Endothelial cell of umbilical vein (primary cell): ENCODE data around the gene KREMEN1. TPM values are rescaled to one million over a fixed set of nuclear protein-coding genes. Genes with fewer than 3 reads are reported as not detected.

Experiments
- BruUV-seq: library from RNA; stranded (reverse); fragments of 400-500 nt; replicated peaks from 2 replicates; lab custom pipeline; 2021; lab: Mats Ljungman, UMichigan
- CTCF ChIA-PET: fragments of 300-600, 350-600 bp; sonication (Branson Sonifier 250); formaldehyde crosslinking; loops from one replicate; lab custom pipeline; 2021; ENCODE audit warnings: antibody characterized with exemption, inconsistent platforms; lab: Charles Lee
- POLR2A ChIA-PET: fragments of 300-600, 350-600 bp; sonication (Branson Sonifier 250); formaldehyde crosslinking; loops from one replicate; lab custom pipeline; 2021; ENCODE audit warnings: antibody characterized with exemption, inconsistent platforms; lab: Charles Lee
- DNase-seq: peaks from one replicate; pipeline ENCODE4 v3.0.0-alpha.2; 2011; ENCODE audit warnings: low read depth, low spot score
- FAIRE-seq: peaks from 2 replicates; lab custom pipeline; 2011; peaks lifted over from hg19 to GRCh38; lab: Jason Lieb, UNC
- H2AFZ ChIP-seq: 2 replicates; pipeline ENCODE4 v1.6.0; 2012; ENCODE audit warnings: low read depth, low read length, control low read depth, inconsistent platforms
- H3K27ac ChIP-seq: 2 replicates; pipeline ENCODE4 v1.5.1; 2011; ENCODE audit warnings: low read depth, mild to moderate bottlenecking, control low read depth, low read length, moderate library complexity; ENCODE audit not compliant: insufficient read depth
- H3K27me3 ChIP-seq, 2 experiments: 2 replicates each; pipeline versions ENCODE4 v1.6.0 to v1.6.1; 2011; ENCODE audit warnings: low read length in 2 of 2, mixed read lengths in 1 of 2; ENCODE audit not compliant: control insufficient read depth in 2 of 2, insufficient read depth in 2 of 2
- H3K36me3 ChIP-seq, 2 experiments: 2 replicates in 1 of 2; 3 replicates in 1 of 2; pipeline ENCODE4 v1.5.1; 2011; ENCODE audit warnings: low read length in 2 of 2, mild to moderate bottlenecking in 1 of 2, moderate library complexity in 1 of 2; ENCODE audit not compliant: control insufficient read depth in 2 of 2, insufficient read depth in 2 of 2; ENCODE audit errors: extremely low read depth in 1 of 2
- H3K4me1 ChIP-seq: 3 replicates; pipeline ENCODE4 v1.5.1; 2011; ENCODE audit warnings: mild to moderate bottlenecking, low read length; ENCODE audit not compliant: control insufficient read depth, insufficient read depth; ENCODE audit errors: extremely low read depth
- H3K4me2 ChIP-seq: 2 replicates; pipeline ENCODE4 v1.6.1; 2011; ENCODE audit warnings: low read length, control low read depth, mixed read lengths; ENCODE audit not compliant: insufficient read depth
- H3K4me3 ChIP-seq, 3 experiments: fragments of 200-600 bp in 1 of 3; sonication (generic), shearing (Covaris generic) in 1 of 3; replicated peaks in 1 of 3; 2 replicates each; pipeline ENCODE4 v1.5.1; 2011 to 2016; ENCODE audit warnings: control low read depth in 3 of 3, low read length in 3 of 3, mild to moderate bottlenecking in 2 of 3, inconsistent platforms in 1 of 3, low read depth in 1 of 3, moderate library complexity in 1 of 3; ENCODE audit not compliant: insufficient read depth in 1 of 3
- H3K79me2 ChIP-seq: 2 replicates; pipeline ENCODE4 v1.6.0; 2012; ENCODE audit warnings: low read length, inconsistent platforms; ENCODE audit not compliant: control insufficient read depth, insufficient read depth
- H3K9ac ChIP-seq: replicated peaks from 2 replicates; pipeline ENCODE3; 2011; ENCODE audit warnings: low read length, control low read depth; ENCODE audit not compliant: insufficient read depth; ENCODE audit errors: extremely low read depth
- H3K9me1 ChIP-seq: replicated peaks from 3 replicates; pipeline ENCODE4 v1.6.0; 2011; ENCODE audit warnings: mild to moderate bottlenecking, low read length; ENCODE audit not compliant: control insufficient read depth, insufficient read depth; ENCODE audit errors: extremely low read depth
- H3K9me3 ChIP-seq: replicated peaks from 2 replicates; pipeline ENCODE4 v1.5.1; 2012; ENCODE audit warnings: low read length, inconsistent platforms; ENCODE audit not compliant: control insufficient read depth, insufficient read depth
- H4K20me1 ChIP-seq: replicated peaks from 2 replicates; pipeline ENCODE3; 2011; ENCODE audit warnings: mild to moderate bottlenecking, low read length; ENCODE audit not compliant: control insufficient read depth, insufficient read depth; ENCODE audit errors: extremely low read depth
- EZH2 ChIP-seq: IDR thresholded peaks from 2 replicates; pipeline ENCODE4 v1.6.1; 2012; ENCODE audit warnings: borderline replicate concordance, low read depth, mild to moderate bottlenecking, moderate library complexity, low read length, inconsistent platforms; ENCODE audit not compliant: severe bottlenecking
- GATA2 ChIP-seq: IDR thresholded peaks from 2 replicates; pipeline ENCODE4 v1.7.0; 2011; ENCODE audit warnings: low read depth, mild to moderate bottlenecking, moderate library complexity, mixed read lengths, low read length; ENCODE audit not compliant: insufficient read length, insufficient read depth
- MYC ChIP-seq: IDR thresholded peaks from one replicate; pipeline ENCODE4 v1.6.1; 2011; ENCODE audit warnings: mild to moderate bottlenecking, low read depth, low read length
- POLR2A ChIP-seq: IDR thresholded peaks from 2 replicates; pipeline ENCODE4 v1.6.1; 2012; ENCODE audit warnings: low read depth, mild to moderate bottlenecking, control low read depth, low read length
- POLR2AphosphoS5 ChIP-seq: IDR thresholded peaks from 2 replicates; pipeline ENCODE4 v1.6.1; 2012; ENCODE audit warnings: low read depth, mild to moderate bottlenecking, control low read depth, low read length, moderate library complexity; ENCODE audit not compliant: insufficient read depth
- dilution Hi-C: fragments of 300-500 bp; cut with MboI; formaldehyde crosslinking; loops from one replicate; pipeline ENCODE4 v1.15.0; 2019; ENCODE audit warnings: low sequenced_read_pairs; ENCODE audit not compliant: extremely low pct_ligation_motif_present
- intact Hi-C: fragments of 100-400 bp; cut with micrococcal nuclease; formaldehyde crosslinking; loops from one replicate; pipeline ENCODE4 v1.10.0; 2022
- polyA plus RNA-seq, 4 experiments: library from polyadenylated mRNA; depleted of rRNA in 3 of 4; stranded (reverse) in 3 of 4; unstranded in 1 of 4; fragments of >200 nt; gene quantifications; 2 replicates each; pipeline versions ENCODE4 v1.2.1 to v1.2.3, GENCODE V29; 2011 to 2012; ENCODE audit warnings: missing spikeins in 1 of 4
- total RNA-seq: library from RNA; stranded (reverse); gene quantifications from 2 replicates; pipeline ENCODE4 v1.2.3, GENCODE V29; 2021
- TF ChIP-seq, protein P1 (sequence below), 2 donors: IDR thresholded peaks; 1 replicate in 1 of 2; 2 replicates in 1 of 2; pipeline ENCODE4 v1.5.1; 2011; ENCODE audit warnings: low read length in 2 of 2, mild to moderate bottlenecking in 2 of 2, moderate library complexity in 2 of 2, control low read depth in 1 of 2, inconsistent platforms in 1 of 2, low read depth in 1 of 2; ENCODE audit not compliant: insufficient read depth in 1 of 2; ENCODE audit errors: extremely low read depth in 1 of 2

The KREMEN1 gene
- total and polyA plus RNA-seq, 2 donors (not counting 3 experiments of a cell fraction or from before 2014, with no cell fraction given): 0.58 to 1.1 TPM

GRCh38 chr22:29152045-29152953, 79.5 kb downstream of the KREMEN1 start:
- POLR2A ChIA-PET: no interaction called here
- TF ChIP-seq EZH2 (no peak), POLR2AphosphoS5 (no peak), MYC (no peak), POLR2A (no peak), GATA2 (no peak)
- TF ChIP-seq, protein P1, sequence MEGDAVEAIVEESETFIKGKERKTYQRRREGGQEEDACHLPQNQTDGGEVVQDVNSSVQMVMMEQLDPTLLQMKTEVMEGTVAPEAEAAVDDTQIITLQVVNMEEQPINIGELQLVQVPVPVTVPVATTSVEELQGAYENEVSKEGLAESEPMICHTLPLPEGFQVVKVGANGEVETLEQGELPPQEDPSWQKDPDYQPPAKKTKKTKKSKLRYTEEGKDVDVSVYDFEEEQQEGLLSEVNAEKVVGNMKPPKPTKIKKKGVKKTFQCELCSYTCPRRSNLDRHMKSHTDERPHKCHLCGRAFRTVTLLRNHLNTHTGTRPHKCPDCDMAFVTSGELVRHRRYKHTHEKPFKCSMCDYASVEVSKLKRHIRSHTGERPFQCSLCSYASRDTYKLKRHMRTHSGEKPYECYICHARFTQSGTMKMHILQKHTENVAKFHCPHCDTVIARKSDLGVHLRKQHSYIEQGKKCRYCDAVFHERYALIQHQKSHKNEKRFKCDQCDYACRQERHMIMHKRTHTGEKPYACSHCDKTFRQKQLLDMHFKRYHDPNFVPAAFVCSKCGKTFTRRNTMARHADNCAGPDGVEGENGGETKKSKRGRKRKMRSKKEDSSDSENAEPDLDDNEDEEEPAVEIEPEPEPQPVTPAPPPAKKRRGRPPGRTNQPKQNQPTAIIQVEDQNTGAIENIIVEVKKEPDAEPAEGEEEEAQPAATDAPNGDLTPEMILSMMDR (IDR thresholded peaks at IDR 0.05; ENCODE audit: extremely low read depth in 1 of 2, insufficient read depth in 1 of 2, low read depth in 1 of 2, low read length in 2 of 2): no peak
- CTCF ChIA-PET: interaction anchor here (1.8 to 5.5 kb wide), 4 partner anchors 9 to 296 kb away, joined by 9 to 65 read pairs (median 25); no protein-coding TSS in a partner anchor
- no peak overlapping the region for H3K9ac ChIP-seq
- no peaks in the 10 kb centered on the region for H3K4me1 ChIP-seq
- no peak overlapping the region for H3K4me2 ChIP-seq
- H2AFZ ChIP-seq: no peak overlapping the region
- no peak for DNase-seq
- no peak for FAIRE-seq
- H3K4me3 ChIP-seq: no peak overlapping the region
- H3K36me3 ChIP-seq: no peaks in the 10 kb centered on the region
- H3K79me2 ChIP-seq: no peaks in the 10 kb centered on the region
- no peaks in the 10 kb centered on the region for H4K20me1 ChIP-seq
- H3K9me1 ChIP-seq: no peaks in the 10 kb centered on the region
- H3K27ac ChIP-seq: no peak overlapping the region
- intact Hi-C loops: loop anchor here (2.0 kb wide), 1 partner anchor 551 kb away; no protein-coding TSS in a partner anchor
- no peaks in the 10 kb centered on the region for H3K9me3 ChIP-seq
- H3K27me3 ChIP-seq: peaks cover 0 to 14% of the 10 kb centered on the region in 2 experiments
- no TSS peak for BruUV-seq
- dilution Hi-C loops: no loop called here
